Chondrocyte (in vitro differentiated cells): Measurements from ENCODE around the gene KLHL24. TPM values are rescaled to one million over a fixed set of nuclear protein-coding genes. Genes with fewer than 3 reads are reported as not detected.
"Not testable (repeated sequence)": the region's sequence is repeated elsewhere in the genome, so short reads cannot be mapped to it uniquely, and the experiment has no call there.

ENCODE experiments used
- DNase-seq: peaks from one replicate; pipeline ENCODE4 v3.0.0; 2021; ENCODE audit warnings: mixed read lengths, low spot score
- H3K27ac Mint-ChIP-seq: one replicate; pipeline ENCODE4 v1.8.0; 2021; ENCODE audit warnings: mild to moderate bottlenecking, moderate library complexity, mixed read lengths; ENCODE audit not compliant: unreplicated experiment
- H3K27me3 Mint-ChIP-seq: 2 replicates; pipeline ENCODE4 v1.8.0; 2021; ENCODE audit warnings: low read depth, mixed read lengths
- H3K36me3 Mint-ChIP-seq: 2 replicates; pipeline ENCODE4 v1.8.0; 2021; ENCODE audit warnings: low read depth, mixed read lengths
- H3K4me1 Mint-ChIP-seq: 2 replicates; pipeline ENCODE4 v1.8.0; 2021; ENCODE audit warnings: low read depth, mild to moderate bottlenecking, mixed read lengths
- H3K4me3 Mint-ChIP-seq: one replicate; pipeline ENCODE4 v1.8.0; 2021; ENCODE audit warnings: mild to moderate bottlenecking, moderate library complexity, mixed read lengths; ENCODE audit not compliant: unreplicated experiment
- H3K9me3 Mint-ChIP-seq: 2 replicates; pipeline ENCODE4 v1.8.0; 2021; ENCODE audit warnings: low read depth, mixed read lengths
- total RNA-seq: library from RNA; stranded (reverse); gene quantifications from 3 replicates; pipeline ENCODE4 v1.2.1, GENCODE V29; 2021
- TF ChIP-seq, protein P1 (sequence below): fragments of 200-600 bp; sonication (generic); IDR thresholded peaks from 2 replicates; pipeline ENCODE4 v1.5.0; 2021; ENCODE audit warnings: antibody characterized with exemption, mild to moderate bottlenecking, moderate library complexity

KLHL24 gene
- total RNA-seq, 1 donor from 2014 or later = 55.7 TPM

DNA sequence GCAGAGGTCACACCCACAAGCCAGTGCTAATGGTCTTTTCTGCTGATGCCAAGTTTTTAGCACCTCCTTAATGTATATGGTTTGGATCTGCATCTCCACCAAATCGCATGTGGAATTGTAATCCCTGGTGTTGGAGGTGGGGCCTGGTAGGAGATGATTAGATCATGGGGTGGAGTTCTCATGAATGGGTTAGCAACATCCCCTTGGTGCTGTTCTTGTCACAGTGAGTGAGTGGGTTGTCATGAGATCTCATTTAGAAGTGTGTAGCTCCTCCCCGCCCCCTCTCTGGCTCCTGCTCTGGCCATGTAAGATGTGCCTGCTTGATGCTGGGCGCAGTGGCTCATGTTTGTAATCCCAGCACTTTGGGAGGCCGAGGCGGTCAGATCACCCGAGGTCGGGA, 42.6 kb upstream of the KLHL24 start:
- Mint-ChIP-seq H3K36me3 (peaks cover 7% of the 10 kb centered on the region), H3K4me3 (no peak overlapping the region), H3K27me3 (no peaks in the 10 kb centered on the region), H3K27ac (no peak overlapping the region), H3K4me1 (peaks cover 8% of the 10 kb centered on the region), H3K9me3 (peaks cover 11% of the 10 kb centered on the region)
- DNase-seq = no peak
- TF ChIP-seq, protein P1, sequence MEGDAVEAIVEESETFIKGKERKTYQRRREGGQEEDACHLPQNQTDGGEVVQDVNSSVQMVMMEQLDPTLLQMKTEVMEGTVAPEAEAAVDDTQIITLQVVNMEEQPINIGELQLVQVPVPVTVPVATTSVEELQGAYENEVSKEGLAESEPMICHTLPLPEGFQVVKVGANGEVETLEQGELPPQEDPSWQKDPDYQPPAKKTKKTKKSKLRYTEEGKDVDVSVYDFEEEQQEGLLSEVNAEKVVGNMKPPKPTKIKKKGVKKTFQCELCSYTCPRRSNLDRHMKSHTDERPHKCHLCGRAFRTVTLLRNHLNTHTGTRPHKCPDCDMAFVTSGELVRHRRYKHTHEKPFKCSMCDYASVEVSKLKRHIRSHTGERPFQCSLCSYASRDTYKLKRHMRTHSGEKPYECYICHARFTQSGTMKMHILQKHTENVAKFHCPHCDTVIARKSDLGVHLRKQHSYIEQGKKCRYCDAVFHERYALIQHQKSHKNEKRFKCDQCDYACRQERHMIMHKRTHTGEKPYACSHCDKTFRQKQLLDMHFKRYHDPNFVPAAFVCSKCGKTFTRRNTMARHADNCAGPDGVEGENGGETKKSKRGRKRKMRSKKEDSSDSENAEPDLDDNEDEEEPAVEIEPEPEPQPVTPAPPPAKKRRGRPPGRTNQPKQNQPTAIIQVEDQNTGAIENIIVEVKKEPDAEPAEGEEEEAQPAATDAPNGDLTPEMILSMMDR = no peak

DNA sequence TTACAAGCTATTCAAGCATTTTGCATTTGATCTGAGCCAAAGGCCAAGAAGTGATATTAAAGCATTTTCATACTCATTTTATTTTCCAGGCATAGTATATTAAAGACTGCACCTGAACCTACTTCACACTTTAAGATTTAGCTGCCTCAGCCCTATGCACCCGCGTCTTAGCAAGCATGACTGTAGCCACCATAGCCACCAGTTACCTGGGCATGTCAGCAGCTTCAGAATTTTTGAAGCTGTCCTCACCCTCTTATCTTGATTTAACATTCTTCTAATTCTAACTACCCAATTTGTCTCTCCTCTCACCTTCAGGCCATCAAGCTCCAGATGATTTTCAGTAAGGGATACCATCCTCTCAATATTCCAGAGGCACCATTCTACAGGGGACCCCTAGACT, 40.8 kb upstream of the KLHL24 start:
- Mint-ChIP-seq H3K27ac (no peak overlapping the region), H3K9me3 (peaks cover 25% of the 10 kb centered on the region), H3K4me1 (peaks cover 8% of the 10 kb centered on the region), H3K36me3 (peaks cover 14% of the 10 kb centered on the region), H3K27me3 (no peaks in the 10 kb centered on the region), H3K4me3 (no peak overlapping the region)
- no peak for DNase-seq
- TF ChIP-seq, protein P1 = no peak

DNA sequence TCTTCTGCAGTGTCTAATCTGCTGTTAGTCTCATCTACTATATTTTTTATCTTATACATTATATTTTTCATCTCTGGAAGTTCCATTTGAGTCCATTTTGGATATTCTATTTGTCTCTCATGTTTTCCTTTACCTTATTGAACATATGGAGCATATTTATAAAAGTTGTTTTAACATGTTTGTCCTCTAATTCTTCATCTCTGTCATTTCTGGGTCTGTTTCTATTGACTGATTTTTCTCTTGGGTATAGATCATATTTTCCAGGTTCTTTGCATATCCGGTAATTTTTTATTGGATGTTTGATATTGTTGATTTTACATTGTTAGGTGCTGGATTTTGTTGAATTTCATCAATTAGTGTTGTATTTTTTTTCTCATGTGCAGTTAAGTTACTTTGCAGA, 37.5 kb upstream of the KLHL24 start:
- H3K4me3 Mint-ChIP-seq = no peak overlapping the region
- no peaks in the 10 kb centered on the region for H3K4me1 Mint-ChIP-seq
- H3K36me3 Mint-ChIP-seq = peaks cover 14% of the 10 kb centered on the region
- H3K27ac Mint-ChIP-seq = no peak overlapping the region
- TF ChIP-seq, protein P1 = no peak
- no peak for DNase-seq
- peaks cover 25% of the 10 kb centered on the region for H3K9me3 Mint-ChIP-seq
- H3K27me3 Mint-ChIP-seq = no peaks in the 10 kb centered on the region

DNA sequence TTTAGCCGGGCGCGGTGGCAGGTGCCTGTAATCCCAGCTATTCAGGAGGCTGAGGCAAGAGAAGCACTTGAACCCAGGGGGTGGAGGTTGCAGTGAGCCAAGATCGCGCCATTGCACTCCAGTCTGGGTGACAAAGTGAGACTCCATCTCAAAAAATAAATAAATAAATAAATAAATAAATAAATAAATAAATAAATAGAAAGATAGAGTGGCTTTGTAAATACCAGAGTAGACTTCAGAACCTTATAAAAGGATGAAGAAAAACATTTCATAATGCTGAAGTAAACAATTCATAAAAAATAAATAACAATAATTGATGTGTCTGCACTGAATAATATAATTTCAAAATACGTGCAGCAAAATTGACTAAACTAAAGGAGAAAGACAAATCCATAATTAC, 24.1 kb upstream of the KLHL24 start:
- not testable (repeated sequence) for H3K9me3 Mint-ChIP-seq, H3K4me1 Mint-ChIP-seq, H3K27ac Mint-ChIP-seq, H3K4me3 Mint-ChIP-seq, H3K27me3 Mint-ChIP-seq, DNase-seq, H3K36me3 Mint-ChIP-seq

DNA sequence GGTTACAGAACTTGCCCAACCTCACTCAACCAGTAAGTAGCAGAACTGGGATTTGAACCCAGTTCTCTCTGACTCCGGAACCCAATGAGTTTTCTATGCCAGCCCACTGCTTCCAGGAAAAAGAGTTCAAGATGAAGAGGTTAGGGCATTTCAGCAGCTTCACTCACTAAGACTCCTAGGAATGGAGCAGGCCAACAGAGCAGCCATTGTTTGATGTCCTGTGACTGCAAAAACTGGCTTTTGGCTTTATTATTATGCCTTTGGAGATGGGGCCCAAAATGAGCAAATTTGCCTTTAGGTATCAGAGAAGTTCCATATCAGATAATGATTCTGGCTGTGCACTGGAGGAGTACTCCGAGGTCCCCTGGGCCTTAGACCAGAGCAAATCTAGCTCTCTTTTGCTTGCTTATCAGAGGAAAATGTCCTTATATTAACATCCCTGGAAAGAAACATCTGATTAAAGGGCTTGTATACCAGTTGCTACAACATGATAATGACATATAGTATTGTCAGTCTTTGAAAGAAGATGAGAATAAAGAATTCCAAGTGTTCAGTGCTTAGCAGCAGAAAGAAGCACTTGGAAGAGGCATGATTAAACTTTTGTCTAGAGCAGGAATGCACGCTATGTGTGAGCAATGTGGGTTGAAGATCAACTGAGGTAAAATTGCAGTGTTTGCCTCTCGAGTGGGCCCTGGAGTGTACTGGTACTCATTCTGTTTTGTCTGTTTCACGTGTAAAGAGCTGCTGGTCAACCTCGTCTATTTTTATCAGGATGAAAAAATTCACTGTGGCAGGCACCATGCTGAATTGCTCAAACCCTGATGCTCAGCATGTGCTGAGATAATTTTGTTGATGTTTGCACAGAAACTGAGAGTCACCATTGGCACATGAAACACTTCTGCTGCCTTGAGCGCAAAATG, 21.8 kb upstream of the KLHL24 start:
- H3K4me3 Mint-ChIP-seq = no peak overlapping the region
- no peak overlapping the region for H3K27ac Mint-ChIP-seq
- H3K36me3 Mint-ChIP-seq = no peaks in the 10 kb centered on the region
- H3K4me1 Mint-ChIP-seq = peaks cover 4% of the 10 kb centered on the region
- no peaks in the 10 kb centered on the region for H3K9me3 Mint-ChIP-seq
- no peak for DNase-seq
- peaks cover 3% of the 10 kb centered on the region for H3K27me3 Mint-ChIP-seq
- TF ChIP-seq, protein P1 = no peak

DNA sequence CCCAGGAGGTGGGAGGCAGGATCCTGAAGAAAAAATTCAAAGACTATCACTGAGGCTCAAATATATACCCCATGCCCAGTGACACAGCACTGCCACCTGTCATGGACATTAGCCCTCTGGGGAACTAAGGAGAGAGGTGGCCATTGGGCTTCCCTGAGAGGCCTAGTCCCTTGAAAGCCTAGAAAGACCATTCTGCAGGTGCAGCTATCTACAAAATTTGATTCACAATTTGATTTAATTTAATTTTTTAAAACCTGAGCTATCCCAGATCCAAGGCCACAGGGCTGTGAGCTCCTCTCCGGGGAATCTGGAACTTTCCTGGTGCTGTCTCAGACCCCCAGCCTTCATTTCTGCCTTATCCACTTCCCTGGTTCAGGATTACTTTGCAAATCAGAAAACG, 16.9 kb upstream of the KLHL24 start:
- Mint-ChIP-seq H3K27ac (no peak overlapping the region), H3K9me3 (no peaks in the 10 kb centered on the region), H3K4me3 (no peak overlapping the region), H3K4me1 (peaks cover 4% of the 10 kb centered on the region), H3K27me3 (peaks cover 9% of the 10 kb centered on the region), H3K36me3 (no peaks in the 10 kb centered on the region)
- no peak for DNase-seq
- TF ChIP-seq, protein P1 = no peak
